IMR-90 (cell line): ENCODE results near the gene SLC6A11. TPM values are rescaled to one million over a fixed set of nuclear protein-coding genes. Genes with fewer than 3 reads are reported as not detected.

ENCODE experiments used
- ATAC-seq: fragments of 200-7000 bp; cut with Tn5 transposase; 2 replicates; pipeline ENCODE4 v1.9.1; 2020; ENCODE audit warnings: low read depth, mild to moderate bottlenecking, moderate library complexity
- BruUV-seq: library from RNA; stranded (reverse); fragments of 400-500 nt; replicated peaks from 2 replicates; lab custom pipeline; 2021; lab: Mats Ljungman, UMichigan
- CTCF ChIA-PET: fragments of 300-600 bp; formaldehyde crosslinking; extraction: SDS; loops from one replicate; lab custom pipeline; 2021; ENCODE audit warnings: antibody characterized with exemption; lab: Yijun Ruan, JAX
- POLR2A ChIA-PET: fragments of 300-600 bp; sonication (Branson Sonifier 250); formaldehyde crosslinking; loops from one replicate; lab custom pipeline; 2022; ENCODE audit warnings: antibody characterized with exemption; ENCODE audit not compliant: unreplicated experiment; lab: Charles Lee
- DNase-seq: peaks from one replicate; pipeline ENCODE4 v3.0.0; 2013
- H2AFZ ChIP-seq: replicated peaks from 2 replicates; pipeline ENCODE3; 2013; ENCODE audit warnings: low read length, mild to moderate bottlenecking; ENCODE audit not compliant: poor library complexity
- H2AK5ac ChIP-seq: 2 replicates; pipeline ENCODE4 v1.6.1; 2013; ENCODE audit warnings: low read depth, low read length, inconsistent platforms
- H2AK9ac ChIP-seq: replicated peaks from 2 replicates; pipeline ENCODE3; 2013; ENCODE audit warnings: mild to moderate bottlenecking, low read depth, low read length, moderate library complexity; ENCODE audit not compliant: poor library complexity
- H2BK120ac ChIP-seq: 2 replicates; pipeline ENCODE4 v1.6.1; 2013; ENCODE audit warnings: low read depth, low read length, inconsistent platforms
- H2BK15ac ChIP-seq: 3 replicates; pipeline ENCODE4 v1.6.1; 2013; ENCODE audit warnings: low read depth, low read length, inconsistent platforms
- H2BK20ac ChIP-seq: 2 replicates; pipeline ENCODE4 v1.6.1; 2013; ENCODE audit warnings: low read depth, mild to moderate bottlenecking, inconsistent platforms, low read length, moderate library complexity
- H2BK5ac ChIP-seq: 2 replicates; pipeline ENCODE4 v1.6.1; 2013; ENCODE audit warnings: mild to moderate bottlenecking, low read depth, low read length, inconsistent platforms; ENCODE audit not compliant: poor library complexity, severe bottlenecking
- H3K14ac ChIP-seq: replicated peaks from 2 replicates; pipeline ENCODE4 v1.6.1; 2013; ENCODE audit warnings: low read depth, low read length, inconsistent platforms
- H3K18ac ChIP-seq: 2 replicates; pipeline ENCODE4 v1.6.1; 2013; ENCODE audit warnings: low read depth, low read length, control low read depth
- H3K23ac ChIP-seq: 2 replicates; pipeline ENCODE4 v1.6.1; 2013; ENCODE audit warnings: low read depth, low read length, inconsistent platforms
- H3K27ac ChIP-seq: 2 replicates; pipeline ENCODE4 v1.5.1; 2013; ENCODE audit warnings: mild to moderate bottlenecking, control low read depth, low read length; ENCODE audit not compliant: insufficient read depth
- H3K27me3 ChIP-seq: 2 replicates; pipeline ENCODE4 v1.6.1; 2013; ENCODE audit warnings: low read length; ENCODE audit not compliant: control insufficient read depth, insufficient read depth
- H3K36me3 ChIP-seq: 2 replicates; pipeline ENCODE4 v1.6.1; 2013; ENCODE audit warnings: low read length, mixed read lengths; ENCODE audit not compliant: control insufficient read depth, insufficient read depth
- H3K4ac ChIP-seq: 2 replicates; pipeline ENCODE4 v1.6.1; 2013; ENCODE audit warnings: low read depth, low read length, inconsistent platforms
- H3K4me1 ChIP-seq: 2 replicates; pipeline ENCODE4 v1.6.1; 2013; ENCODE audit warnings: low read length, mixed read lengths; ENCODE audit not compliant: control insufficient read depth, insufficient read depth
- H3K4me2 ChIP-seq: 2 replicates; pipeline ENCODE4 v1.6.1; 2013; ENCODE audit warnings: low read depth, mild to moderate bottlenecking, control low read depth, low read length, moderate library complexity
- H3K4me3 ChIP-seq: 2 replicates; pipeline ENCODE4 v1.5.1; 2013; ENCODE audit warnings: low read depth, mild to moderate bottlenecking, control low read depth, low read length, moderate library complexity; ENCODE audit not compliant: insufficient read depth
- H3K56ac ChIP-seq: 2 replicates; pipeline ENCODE4 v1.6.1; 2013; ENCODE audit warnings: low read length, inconsistent platforms; ENCODE audit not compliant: insufficient read depth; ENCODE audit errors: extremely low read depth
- H3K79me1 ChIP-seq, 2 experiments: 2 replicates each; pipeline ENCODE4 v1.6.1; 2013; ENCODE audit warnings: low read length in 2 of 2, inconsistent platforms in 1 of 2, low read depth in 1 of 2
- H3K9ac ChIP-seq: 2 replicates; pipeline ENCODE4 v1.6.1; 2013; ENCODE audit warnings: low read depth, low read length, control low read depth
- H3K9me1 ChIP-seq: 2 replicates; pipeline ENCODE4 v1.6.1; 2013; ENCODE audit warnings: low read length, inconsistent platforms; ENCODE audit not compliant: insufficient read depth
- H3K9me3 ChIP-seq: 2 replicates; pipeline ENCODE4 v1.6.1; 2013; ENCODE audit warnings: low read length; ENCODE audit not compliant: control insufficient read depth, insufficient read depth
- H4K20me1 ChIP-seq: 2 replicates; pipeline ENCODE4 v1.6.1; 2013; ENCODE audit warnings: low read length, inconsistent platforms; ENCODE audit not compliant: insufficient read depth
- H4K5ac ChIP-seq: 2 replicates; pipeline ENCODE4 v1.6.1; 2013; ENCODE audit warnings: mild to moderate bottlenecking, low read depth, low read length, control low read depth
- H4K8ac ChIP-seq, 2 experiments: 2 replicates each; pipeline ENCODE4 v1.6.1; 2013; ENCODE audit warnings: low read depth in 2 of 2, low read length in 2 of 2, control low read depth in 1 of 2, inconsistent platforms in 1 of 2
- H4K91ac ChIP-seq: 2 replicates; pipeline ENCODE4 v1.6.1; 2013; ENCODE audit warnings: low read depth, low read length, inconsistent platforms; ENCODE audit not compliant: insufficient read depth
- CEBPB ChIP-seq: IDR thresholded peaks from 2 replicates; pipeline ENCODE4 v1.6.1; 2012; ENCODE audit warnings: low read depth, low read length, improper control_type of control experiment
- CHD1 ChIP-seq: IDR thresholded peaks from 2 replicates; pipeline ENCODE4 v1.6.1; 2012; ENCODE audit warnings: low read depth, low read length, improper control_type of control experiment
- POLR2A ChIP-seq: IDR thresholded peaks from 2 replicates; pipeline ENCODE4 v1.6.1; 2012; ENCODE audit warnings: mild to moderate bottlenecking, low read depth, low read length
- RAD21 ChIP-seq: IDR thresholded peaks from 2 replicates; pipeline ENCODE4 v1.6.1; 2012; ENCODE audit warnings: low read length, improper control_type of control experiment
- RCOR1 ChIP-seq: IDR thresholded peaks from 2 replicates; pipeline ENCODE4 v1.6.1; 2012; ENCODE audit warnings: mild to moderate bottlenecking, low read length, improper control_type of control experiment; ENCODE audit not compliant: insufficient replicate concordance
- RFX5 ChIP-seq: IDR thresholded peaks from 2 replicates; pipeline ENCODE4 v1.8.0; 2012; ENCODE audit warnings: low read depth, mild to moderate bottlenecking, low read length, moderate library complexity
- SMC3 ChIP-seq: fragments of 150-350 bp; IDR thresholded peaks from 2 replicates; pipeline ENCODE4 v1.6.1; 2016; ENCODE audit warnings: low read depth, mild to moderate bottlenecking, antibody characterized with exemption, low read length, moderate library complexity
- WGBS, 2 experiments: methylation state at CpG; one replicate each; pipeline versions ENCODE4 v1.1.5 to v1.1.7; 2013; ENCODE audit warnings: missing lambda C conversion rate in 2 of 2; ENCODE audit not compliant: insufficient read length in 1 of 2; ENCODE audit errors: extremely low coverage in 2 of 2; 5-methylcytosine and 5-hydroxymethylcytosine counted together
- dilution Hi-C: fragments of 300-500 bp; cut with HindIII; formaldehyde crosslinking; loops from one replicate; pipeline ENCODE4 v1.14.3; 2018; ENCODE audit warnings: low sequenced_read_pairs; ENCODE audit not compliant: unreplicated experiment
- in situ Hi-C: fragments of 300-500 bp; cut with MboI; formaldehyde crosslinking; loops from 3 replicates; pipeline ENCODE4 v1.14.3; 2019; ENCODE audit warnings: low sequenced_read_pairs, inconsistent platforms, mixed read lengths
- intact Hi-C: fragments of 100-400 bp; cut with micrococcal nuclease; formaldehyde crosslinking; loops from 2 replicates; pipeline ENCODE4 v1.10.0; 2022
- polyA plus RNA-seq, 3 experiments: library from polyadenylated mRNA; depleted of rRNA; stranded (reverse); fragments of >200 nt; gene quantifications; 2 replicates each; pipeline ENCODE4 v1.2.3, GENCODE V29; 2012; ENCODE audit warnings: low replicate concordance in 1 of 3
- total RNA-seq: library from RNA; depleted of rRNA; stranded (reverse); fragments of >200 nt; gene quantifications from 2 replicates; pipeline ENCODE4 v1.2.3, GENCODE V29; 2012
- TF ChIP-seq, protein P1 (sequence below): fragments of 150-350 bp; IDR thresholded peaks from 2 replicates; pipeline ENCODE4 v1.6.1; 2017; ENCODE audit warnings: mild to moderate bottlenecking, antibody characterized with exemption, low read length, low read depth

Gene SLC6A11
- total and polyA plus RNA-seq, 2 of the 4 experiments (the other 2 are of a cell fraction) = not detected

- Histone ChIP-seq H2AK9ac (no peak overlapping the region), H3K4me1 (no peaks in the 10 kb centered on the region), H4K20me1 (0 out of 2 replicates have a peak, but pooled peaks cover 4% of the 10 kb centered on the region), H2AK5ac (no peak overlapping the region), H3K14ac (no peak overlapping the region), H3K23ac (no peak overlapping the region), H3K27me3 (peaks cover 23% of the 10 kb centered on the region), H2AFZ (no peak overlapping the region), H3K4me3 (no peak overlapping the region), H3K9me3 (no peaks in the 10 kb centered on the region), H2BK15ac (no peak overlapping the region), H4K8ac (no peak overlapping the region), H3K9ac (no peak overlapping the region), H2BK5ac (no peak overlapping the region), H3K56ac (no peak overlapping the region), H3K18ac (no peak overlapping the region), H3K36me3 (no peaks in the 10 kb centered on the region), H3K4ac (no peak overlapping the region), H2BK20ac (no peak overlapping the region), H3K4me2 (no peak overlapping the region), H4K91ac (no peak overlapping the region), H3K9me1 (no peaks in the 10 kb centered on the region; the same call in 1 of the 2 replicates), H4K5ac (no peak overlapping the region), H2BK120ac (no peak overlapping the region), H3K79me1 (no peaks in the 10 kb centered on the region), H3K27ac (no peak overlapping the region)
- in situ Hi-C loops = no loop called here
- intact Hi-C loops = no loop called here
- ATAC-seq = no peak
- TF ChIP-seq CEBPB (no peak), RCOR1 (no peak), POLR2A (no peak), SMC3 (no peak), RFX5 (no peak), CHD1 (no peak), RAD21 (no peak)
- TF ChIP-seq, protein P1, sequence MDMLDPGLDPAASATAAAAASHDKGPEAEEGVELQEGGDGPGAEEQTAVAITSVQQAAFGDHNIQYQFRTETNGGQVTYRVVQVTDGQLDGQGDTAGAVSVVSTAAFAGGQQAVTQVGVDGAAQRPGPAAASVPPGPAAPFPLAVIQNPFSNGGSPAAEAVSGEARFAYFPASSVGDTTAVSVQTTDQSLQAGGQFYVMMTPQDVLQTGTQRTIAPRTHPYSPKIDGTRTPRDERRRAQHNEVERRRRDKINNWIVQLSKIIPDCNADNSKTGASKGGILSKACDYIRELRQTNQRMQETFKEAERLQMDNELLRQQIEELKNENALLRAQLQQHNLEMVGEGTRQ = no peak
- POLR2A ChIA-PET = no interaction called here
- dilution Hi-C loops = no loop called here
- CTCF ChIA-PET = interaction anchor here (1.0 kb wide), 1 partner anchor 15 kb away, joined by 4 read pairs; no protein-coding TSS in a partner anchor
- WGBS, 2 experiments = 8% methylated on average over 3 of the region's 4 CpGs; no CpG with 5 or more reads in 1 of the 2 experiments
- BruUV-seq = no TSS peak
- DNase-seq = no peak
Observed at GRCh38 chr3:10968401-10968800, 152.4 kb downstream of the SLC6A11 start.
